Nasal cavity respiratory epithelium epithelial cell of viscerocranial mucosa (primary cell): Measurements from ENCODE around the gene ENPP4. TPM values are rescaled to one million over a fixed set of nuclear protein-coding genes. Genes with fewer than 3 reads are reported as not detected.

Experiments
- total RNA-seq: library from RNA; depleted of rRNA; stranded (reverse); fragments of >200 nt; gene quantifications from 2 replicates; pipeline ENCODE4 v1.2.3, GENCODE V29; 2014

Gene ENPP4, protein sequence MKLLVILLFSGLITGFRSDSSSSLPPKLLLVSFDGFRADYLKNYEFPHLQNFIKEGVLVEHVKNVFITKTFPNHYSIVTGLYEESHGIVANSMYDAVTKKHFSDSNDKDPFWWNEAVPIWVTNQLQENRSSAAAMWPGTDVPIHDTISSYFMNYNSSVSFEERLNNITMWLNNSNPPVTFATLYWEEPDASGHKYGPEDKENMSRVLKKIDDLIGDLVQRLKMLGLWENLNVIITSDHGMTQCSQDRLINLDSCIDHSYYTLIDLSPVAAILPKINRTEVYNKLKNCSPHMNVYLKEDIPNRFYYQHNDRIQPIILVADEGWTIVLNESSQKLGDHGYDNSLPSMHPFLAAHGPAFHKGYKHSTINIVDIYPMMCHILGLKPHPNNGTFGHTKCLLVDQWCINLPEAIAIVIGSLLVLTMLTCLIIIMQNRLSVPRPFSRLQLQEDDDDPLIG
- total RNA-seq, result under 0.01 and 1.2 TPM in 2 replicates

DNA sequence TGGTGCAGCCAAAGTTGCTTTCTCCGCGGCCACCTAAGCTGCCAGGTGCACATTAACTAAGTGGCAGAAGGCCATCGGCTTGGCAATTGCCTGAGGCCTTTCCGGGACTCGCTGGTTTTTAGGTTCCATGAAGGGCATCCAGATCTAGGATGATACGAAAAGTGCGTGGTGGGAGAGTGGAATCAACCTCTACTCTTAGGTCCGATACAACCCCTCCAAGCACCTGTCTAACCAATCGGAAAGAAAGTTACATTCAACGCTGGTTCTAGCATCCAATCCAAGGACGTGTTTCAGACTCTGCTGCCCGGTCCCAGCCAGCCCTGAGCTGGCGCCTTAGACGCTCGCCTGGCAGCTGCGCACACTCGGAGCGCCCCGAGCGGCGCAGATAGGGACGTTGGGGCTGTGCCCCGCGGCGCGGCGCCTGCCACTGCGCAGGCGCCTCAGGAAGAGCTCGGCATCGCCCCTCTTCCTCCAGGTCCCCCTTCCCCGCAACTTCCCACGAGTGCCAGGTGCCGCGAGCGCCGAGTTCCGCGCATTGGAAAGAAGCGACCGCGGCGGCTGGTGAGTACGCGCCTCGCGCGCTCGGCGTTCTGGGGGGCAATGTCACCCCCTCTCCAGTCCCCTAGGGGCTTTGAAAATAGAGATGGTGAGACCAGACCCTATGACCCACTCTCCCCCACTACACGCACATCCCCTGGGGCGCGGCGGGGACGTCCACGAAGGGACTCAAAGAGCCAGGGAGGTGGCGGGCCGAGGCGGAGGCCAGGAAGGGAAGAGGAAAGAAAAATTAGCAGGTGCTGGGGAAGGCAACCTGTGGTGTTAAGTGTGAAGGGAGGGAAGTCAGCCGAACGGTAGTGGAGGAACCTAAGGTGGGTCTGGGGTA is at the start of gene ENPP4:
TSS of gene ENPP4 (plus strand) at position 361 of the 883 bp plus-strand sequence. CDS start 9,595 bp downstream, outside the sequence.

DNA sequence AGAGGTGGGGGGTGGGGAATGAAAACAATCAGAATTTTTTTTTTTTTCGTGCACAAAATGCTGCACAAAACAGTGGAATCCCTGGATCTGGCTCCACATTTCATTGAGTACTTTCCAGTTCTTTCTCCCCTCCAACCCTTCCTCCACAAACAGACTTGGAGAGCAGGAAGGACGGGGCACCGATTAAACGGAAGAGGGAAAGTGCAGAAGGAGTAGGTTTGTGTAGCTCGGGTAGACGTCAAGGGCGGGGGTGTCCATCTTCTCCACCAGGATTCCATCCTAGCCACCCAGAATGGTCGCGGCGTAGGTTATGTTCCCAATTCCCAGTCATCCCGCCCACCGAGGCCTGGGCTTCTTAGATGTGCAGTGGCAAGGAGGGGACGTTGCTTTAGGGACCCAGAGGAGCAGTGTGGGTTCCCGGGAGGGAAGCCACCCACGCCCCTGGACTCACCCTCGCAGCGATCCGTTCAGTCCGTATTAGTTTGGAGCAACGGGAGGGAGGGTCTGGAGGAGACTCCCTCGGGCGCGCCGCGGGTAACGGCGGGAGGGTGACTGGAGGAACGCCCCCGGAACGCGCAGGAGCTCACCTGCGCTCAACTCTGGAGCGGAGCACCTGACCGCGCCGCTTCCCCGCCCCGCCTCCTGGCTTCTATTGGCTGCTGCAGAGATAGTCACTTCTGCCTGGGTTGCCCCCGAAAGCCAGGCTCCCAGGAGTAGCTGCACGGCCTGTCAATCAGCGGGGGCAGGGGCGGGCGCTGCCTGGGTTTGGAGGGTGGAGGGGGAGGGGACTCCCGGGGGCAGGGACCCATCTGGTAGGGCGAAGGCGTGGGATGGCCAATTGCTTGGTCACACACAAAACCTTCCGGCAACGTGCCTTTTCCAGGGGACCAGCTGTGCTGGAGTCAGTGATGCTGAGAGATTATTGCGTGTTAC is 40.8 kb downstream of the ENPP4 start, which contains the start of gene ENPP5:
TSS of gene ENPP5 (minus strand) at position 624 of the 933 bp plus-strand sequence. CDS start 2,718 bp downstream, outside the sequence.

Other genes with a start within 250 kb of the ENPP4 start
- gene CLIC5, start 114.1 kb upstream of the ENPP4 start, total RNA-seq, result 0.07 TPM in 1 of 2 replicates, not detected in the other
- gene ENPP5, start 41.0 kb downstream of the ENPP4 start, total RNA-seq, result 0.34 and 7.1 TPM in 2 replicates